Measurements from ENCODE around the gene BMPER.

BMPER gene

DNA sequence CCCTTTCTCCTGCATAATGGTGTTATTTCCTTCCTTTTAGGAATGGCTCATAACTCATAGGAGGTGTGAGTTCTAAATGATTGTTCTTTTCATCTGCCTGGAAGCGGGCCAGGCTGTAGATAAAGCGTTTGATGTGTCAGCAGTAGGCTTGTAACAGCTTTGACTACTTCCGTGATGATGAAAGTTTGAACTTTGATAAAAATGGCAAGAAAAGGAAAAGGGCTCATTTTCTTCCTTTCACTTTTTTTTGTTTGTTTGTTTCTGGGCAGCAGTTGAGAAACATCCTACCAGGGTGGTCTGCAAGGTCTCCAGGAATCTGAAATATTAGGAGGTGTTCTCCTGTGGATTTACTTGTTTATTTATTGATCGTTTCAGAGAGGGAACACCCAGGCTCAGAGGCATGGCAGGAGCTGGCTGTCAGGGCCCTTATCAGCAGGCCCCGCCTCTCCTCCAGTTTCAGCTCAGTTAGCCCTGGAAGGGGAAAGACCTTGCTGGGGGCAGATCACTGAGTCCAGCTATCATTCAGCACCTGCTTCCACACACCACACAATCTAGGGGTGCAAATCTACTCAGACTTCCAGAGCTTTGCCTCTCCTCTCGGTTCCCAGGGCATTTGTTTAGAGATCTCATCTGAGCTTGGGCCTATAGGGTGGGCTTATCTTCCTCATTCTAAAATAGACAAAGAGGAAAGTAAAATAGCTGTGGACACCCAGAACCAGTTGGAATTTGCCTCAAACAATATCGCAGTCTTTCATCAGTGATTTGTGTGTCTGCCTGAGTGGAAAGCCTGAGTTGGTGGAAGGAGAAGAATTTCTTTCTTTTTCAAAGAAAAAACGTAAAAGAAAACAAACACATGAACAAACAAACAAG, 130.9 kb downstream of the BMPER start:
- no peak for DNase-seq

DNA sequence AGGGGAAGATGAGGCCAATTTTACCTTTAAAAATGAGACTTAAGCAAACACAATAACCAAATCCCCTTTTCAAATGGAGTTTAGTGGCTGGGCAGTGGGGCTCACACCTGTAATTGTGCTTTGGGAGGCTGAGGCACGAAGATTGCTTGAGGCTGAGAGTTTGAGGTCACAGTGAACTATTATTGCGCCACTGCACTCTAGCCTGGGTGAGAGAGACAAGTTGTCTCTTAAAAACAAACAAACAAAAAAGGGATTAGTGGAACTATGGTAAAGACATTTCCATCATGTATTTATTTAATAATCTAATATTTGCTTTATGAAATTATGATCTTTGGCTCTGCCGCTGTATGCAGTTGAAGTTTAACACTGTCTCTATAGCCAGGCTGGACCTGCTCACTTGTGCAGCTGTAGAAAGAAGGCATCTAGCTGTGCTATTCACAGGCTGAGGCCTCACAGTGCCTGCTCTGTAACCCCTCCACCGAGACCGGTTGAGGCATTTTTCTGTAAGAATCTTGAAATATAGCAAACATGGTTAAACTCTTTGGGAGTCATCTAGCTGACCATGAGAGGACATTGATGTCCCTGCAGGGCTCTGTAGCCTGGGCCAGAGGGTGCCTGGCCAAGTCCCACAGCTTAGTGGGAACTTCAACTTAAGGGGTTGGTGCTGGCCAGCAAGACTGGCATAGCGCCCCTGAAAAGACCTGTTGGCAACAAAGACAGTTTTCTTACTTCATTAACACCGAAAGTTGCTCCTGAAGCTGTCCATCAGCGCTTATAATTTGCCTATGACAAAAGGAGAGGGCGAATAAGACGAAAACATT, 131.8 kb downstream of the BMPER start:
- DNase-seq = no peak

DNA sequence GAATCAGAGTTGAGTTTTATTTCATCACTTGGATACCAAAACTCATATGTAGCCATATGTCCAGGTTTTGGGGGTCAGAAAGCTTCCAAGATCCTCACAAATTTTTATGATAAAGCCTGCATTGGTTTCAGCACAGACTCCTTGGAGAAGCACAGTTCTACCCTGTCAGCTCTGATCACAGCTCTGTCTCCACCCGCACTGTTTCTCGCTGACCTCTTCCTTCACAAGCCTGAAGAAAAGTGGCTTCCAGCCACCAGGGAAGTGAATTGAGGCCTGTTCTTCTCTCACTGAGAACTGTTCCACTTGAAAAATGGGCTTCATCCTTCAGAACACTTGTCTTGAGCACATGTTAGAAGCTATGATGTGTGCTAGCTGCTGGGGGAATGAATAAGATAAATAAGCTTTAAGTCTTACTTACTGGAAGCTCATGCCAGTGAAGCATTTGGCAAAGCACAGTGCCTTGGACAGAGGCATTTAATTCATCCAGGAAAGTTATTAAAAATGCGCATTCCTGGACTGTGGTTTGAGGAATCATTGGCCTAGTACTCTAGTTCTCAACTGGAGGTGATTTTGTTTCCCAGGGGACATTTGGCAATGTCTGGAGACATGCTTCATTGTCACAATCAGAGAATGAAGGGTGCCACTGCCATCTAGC, 133.6 kb downstream of the BMPER start:
- no peak for DNase-seq

DNA sequence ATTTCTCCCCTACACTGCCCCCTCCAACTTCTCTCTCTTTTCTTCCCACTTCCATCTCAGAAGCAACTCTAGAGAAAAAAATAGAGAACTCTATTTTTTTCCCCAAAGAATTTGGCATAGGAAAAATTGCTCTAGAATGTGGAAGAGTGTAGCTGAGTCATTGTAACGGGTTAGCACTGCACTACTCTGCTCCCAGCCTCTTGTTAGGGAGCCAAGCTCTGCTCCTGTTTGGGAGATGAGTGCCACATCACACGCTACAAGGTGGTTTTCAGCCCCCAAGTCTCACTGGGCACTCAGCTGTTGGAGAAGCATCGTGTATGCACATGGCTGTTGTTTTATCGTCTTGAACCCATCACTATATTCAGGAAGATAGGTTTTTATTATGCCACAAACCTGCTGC, 136.4 kb downstream of the BMPER start:
- DNase-seq = no peak

- DNase-seq = no peak
These were observed 137.1 kb downstream of the BMPER start for GRCh38 chr7:34042406-34042805.

DNA sequence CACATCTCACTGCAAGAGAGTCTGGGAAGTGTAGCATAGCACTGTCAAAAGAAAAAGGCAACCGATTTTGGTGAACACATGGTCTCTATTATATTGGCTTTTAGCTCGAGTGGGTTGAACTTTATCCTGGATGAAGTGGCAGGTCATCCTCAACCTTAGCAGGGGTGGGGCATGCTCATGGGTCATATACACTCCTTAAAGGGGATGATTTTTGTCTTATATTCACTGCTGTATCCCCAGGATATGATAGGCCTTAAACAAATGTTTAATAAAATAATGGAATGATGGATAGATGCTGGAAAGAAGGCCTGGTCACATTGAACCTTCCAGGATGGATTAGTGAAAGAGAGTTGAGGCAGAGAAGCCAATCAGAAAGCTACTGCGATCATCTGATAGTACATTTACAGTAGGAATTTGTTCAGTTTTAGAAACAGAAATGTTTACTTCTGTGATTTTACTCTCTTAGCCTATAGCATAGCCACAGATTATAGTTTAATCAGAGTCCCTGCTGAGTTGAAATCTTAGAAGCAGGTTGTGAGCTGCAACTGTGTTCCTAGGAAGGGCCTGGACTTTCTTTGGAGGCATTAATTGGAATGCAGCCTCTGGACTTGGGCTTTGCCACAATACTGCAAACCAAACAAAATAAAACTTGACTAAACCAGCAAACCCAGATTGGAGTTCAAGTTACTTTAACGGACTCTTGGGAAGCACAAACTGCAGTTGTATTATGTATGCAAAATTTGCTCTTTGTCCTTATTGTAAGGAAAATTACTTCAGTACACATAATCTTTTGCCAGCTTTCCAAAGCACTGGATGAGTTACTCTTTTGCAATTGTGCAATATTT, 138.3 kb downstream of the BMPER start:
- DNase-seq = no peak

- no peak for DNase-seq
These were observed 138.9 kb downstream of the BMPER start for GRCh38 chr7:34044306-34044643.

- no peak for DNase-seq
These were observed 139.5 kb downstream of the BMPER start for GRCh38 chr7:34044734-34045353.

DNA sequence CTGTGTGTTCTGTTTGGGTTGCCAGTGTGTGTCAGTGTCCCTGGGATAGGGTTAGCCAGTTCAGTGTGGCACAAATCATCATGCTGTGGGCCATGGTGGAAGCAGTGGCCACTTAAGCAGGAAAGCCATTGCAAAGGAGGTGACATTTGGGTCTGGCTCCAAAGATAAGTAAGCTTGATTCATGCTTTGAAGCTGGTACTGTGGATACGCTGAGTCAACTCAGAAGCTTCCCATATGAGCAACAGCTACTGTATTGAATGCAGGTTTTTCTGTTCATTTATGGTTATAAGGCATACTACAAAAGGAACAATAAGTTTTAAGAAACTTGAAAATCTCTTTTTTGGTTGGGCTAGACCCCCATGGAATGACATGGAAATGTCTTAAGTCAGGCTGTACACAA, 143.1 kb downstream of the BMPER start:
- DNase-seq = no peak

- DNase-seq = no peak
These were observed 148.7 kb downstream of the BMPER start for GRCh38 chr7:34054075-34054474.

DNA sequence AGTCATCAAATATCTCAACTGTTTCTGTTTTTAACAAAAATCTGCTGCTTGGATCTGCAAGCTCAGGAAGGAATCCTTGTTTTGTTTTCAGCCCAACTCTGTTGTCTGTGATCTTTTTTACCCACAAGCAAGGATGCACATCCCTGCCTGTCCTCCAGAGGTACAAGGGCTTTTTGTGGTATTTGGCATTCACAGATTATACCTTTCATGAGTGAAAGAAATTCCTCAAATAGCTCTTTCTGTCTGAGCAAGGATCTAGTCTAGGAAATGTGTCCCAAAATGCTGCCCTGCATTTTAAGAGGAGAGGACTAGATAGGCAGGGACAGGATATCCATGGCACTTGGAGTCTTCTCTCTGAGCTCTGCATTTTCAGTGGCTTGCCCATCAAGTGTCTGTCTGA, 151.8 kb downstream of the BMPER start:
- no peak for DNase-seq

GRCh38 chr7:34057956-34058355, 152.6 kb downstream of the BMPER start:
- no peak for DNase-seq

DNA sequence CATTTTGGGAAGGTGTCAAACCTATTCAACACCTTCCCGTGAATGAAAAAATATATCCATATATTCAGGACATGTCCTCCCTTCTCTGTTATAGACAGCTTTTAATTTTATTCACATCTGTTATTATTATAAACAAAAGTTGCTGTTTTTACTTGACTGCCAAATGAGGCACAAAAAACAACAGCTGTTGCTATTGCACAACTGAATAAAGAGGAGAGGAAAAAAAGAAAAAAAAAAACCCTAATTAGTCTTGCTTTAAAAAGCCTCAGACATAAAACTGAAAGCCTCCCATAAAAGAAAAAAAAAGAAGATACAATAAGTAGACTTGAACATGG, 153.4 kb downstream of the BMPER start:
- DNase-seq = no peak

GRCh38 chr7:34059136-34059828, 153.9 kb downstream of the BMPER start:
- no peak for DNase-seq

- DNase-seq = no peak
These were observed 155.0 kb downstream of the BMPER start for GRCh38 chr7:34060196-34060947.

DNA sequence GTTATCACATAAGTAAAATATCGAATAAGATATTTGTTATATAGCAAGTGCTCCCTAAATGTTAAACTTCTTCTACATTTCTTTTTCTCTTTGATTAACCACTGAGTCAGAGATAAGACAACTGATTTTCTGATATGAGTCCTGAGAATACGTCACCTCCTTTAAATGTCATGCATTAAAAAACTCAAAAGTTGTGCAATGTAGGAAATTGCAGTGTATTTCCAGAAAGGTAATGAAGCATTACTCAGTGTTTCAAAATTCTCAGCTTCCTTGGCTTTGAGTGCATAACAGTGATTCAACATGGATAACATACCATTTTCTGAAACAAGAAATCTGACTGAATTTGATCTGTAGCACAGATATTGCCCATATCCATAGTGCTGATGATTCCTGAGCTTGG, 155.8 kb downstream of the BMPER start:
- no peak for DNase-seq

GRCh38 chr7:34062341-34062740, 157.0 kb downstream of the BMPER start:
- DNase-seq = no peak

DNA sequence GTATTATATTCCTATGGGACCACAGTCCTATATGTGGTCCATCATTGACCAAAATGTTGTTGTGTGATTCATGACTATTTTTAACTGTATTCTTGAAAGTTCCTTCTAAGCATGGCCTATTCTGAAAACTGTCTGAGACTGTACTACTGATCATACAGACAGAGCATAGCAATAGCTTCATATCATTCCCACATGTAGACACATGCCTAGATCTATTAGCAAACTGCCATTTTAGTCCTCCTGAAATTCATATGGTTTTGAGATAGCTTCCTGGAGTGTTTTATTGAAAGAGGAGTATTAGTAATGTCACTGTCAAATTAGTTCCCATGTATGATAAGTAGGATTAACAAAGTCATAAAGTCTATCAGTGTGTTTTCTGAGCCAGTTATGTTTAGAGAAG, 157.5 kb downstream of the BMPER start:
- DNase-seq = no peak

GRCh38 chr7:34064519-34065158, 159.3 kb downstream of the BMPER start:
- DNase-seq = no peak

- no peak for DNase-seq
These were observed 161.1 kb downstream of the BMPER start for GRCh38 chr7:34066411-34066810.

Measured in GDM1 (cell line).